ENCODE data around the gene LILRA5.
A peak's percentile ranks its signal among the peaks of the same experiment; 100 is the strongest.
"Not testable (repeated sequence)": the region's sequence is repeated elsewhere in the genome, so short reads cannot be mapped to it uniquely, and the experiment has no call there.

LILRA5 gene

DNA sequence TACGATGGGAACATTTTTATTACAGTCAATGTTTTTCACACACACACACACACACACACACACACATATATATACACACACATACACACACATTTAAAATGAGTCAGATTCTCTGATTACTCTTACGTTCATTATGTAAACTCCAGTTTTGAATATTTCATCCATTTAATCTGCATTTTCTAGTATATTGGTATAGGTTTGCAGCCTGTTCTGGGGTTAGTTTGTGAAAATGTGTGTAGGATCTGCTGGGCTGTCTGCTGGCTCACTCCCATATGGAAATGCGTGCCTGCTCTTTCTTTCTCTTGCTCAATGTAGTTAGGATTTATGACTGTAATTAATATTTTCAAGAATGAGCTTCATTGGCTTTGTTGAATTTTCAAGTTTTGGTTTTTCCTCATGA lies 39.1 kb downstream of the LILRA5 start:
- DNase-seq (ENCODE audit: low spot score): no peak

DNA sequence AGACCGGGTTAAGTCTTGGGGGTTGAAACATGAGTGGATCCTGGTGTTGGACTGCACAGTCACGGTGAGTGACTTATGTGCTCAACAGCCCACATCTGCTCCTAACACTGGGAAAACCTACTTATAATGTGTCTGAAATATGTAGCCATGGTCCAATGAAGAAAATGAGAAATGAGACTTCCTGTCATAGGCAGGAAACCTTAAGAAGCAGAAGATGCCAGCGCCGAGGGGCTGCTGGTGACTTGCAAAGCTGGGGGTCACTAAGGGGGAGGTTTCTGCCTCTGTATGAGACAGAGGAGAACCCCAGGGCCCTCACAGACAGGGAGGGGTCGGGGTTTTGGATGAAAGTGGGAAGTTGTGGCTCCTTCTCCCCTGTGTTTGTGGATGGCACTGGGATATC lies 40.8 kb downstream of the LILRA5 start:
- DNase-seq (ENCODE audit: low spot score): not testable (repeated sequence)

DNA sequence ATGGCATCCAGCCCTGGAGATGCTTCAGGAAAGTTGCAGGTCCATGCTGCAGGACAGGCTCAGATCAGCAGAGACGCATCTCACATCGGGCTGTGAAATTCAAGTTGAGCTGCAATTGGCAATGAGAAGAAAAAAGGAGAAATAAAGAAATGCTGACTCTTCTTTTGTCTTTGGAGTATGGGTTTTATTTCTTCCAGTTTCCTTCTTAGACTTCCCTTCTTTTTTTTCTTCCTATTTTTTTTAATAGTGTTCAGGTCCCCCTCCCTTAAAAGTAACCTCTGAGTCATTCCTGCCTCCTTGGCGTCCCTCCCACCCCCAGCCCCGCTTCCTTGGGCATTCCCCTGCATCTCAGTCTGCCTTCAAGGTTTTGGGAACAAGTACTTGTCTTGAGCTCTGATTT lies 41.4 kb downstream of the LILRA5 start:
- not testable (repeated sequence) for DNase-seq (ENCODE audit: low spot score)

GRCh38 chr19:54271106-54271505 lies 41.9 kb downstream of the LILRA5 start:
- no peak for DNase-seq (ENCODE audit: low spot score)

DNA sequence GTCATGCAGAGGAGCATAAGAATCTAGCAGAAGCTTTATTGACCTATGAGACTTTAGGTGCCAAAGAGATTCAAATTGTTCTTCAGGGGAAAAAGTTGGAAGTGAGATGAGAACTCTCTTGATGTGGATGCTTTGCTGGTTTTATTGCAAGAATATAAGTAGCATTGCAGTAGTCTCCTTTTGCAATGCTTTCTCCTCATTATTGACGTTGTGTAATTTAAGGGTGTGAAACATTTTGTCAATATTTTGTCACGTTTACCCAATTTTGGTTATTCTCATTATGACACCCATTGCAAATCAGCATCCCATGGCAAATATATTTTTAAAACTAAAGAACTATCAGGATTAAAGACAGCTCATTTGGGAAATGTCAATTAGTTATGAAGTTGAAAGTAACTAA lies 44.0 kb downstream of the LILRA5 start:
- DNase-seq (ENCODE audit: low spot score): no peak

DNA sequence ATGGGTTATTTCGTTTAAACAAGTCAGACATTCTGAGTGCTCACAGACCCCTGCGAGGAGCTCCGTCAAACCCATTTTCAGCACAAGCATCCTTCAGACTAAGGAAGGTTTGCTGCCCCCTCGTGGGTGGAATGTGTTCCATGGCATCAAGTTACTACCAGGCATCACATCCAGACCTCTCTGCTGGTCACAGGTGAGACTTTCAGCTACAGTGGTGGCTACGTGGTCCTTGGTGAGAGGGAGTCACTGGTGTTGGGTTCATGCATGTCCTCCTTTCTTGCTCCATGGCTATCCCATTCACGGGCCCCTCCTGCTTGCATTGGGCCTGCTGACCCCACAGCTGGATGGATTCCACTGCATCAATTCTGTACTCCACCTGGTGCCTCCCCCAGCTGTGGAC lies 46.8 kb downstream of the LILRA5 start:
- DNase-seq (ENCODE audit: low spot score): peak; percentile 69

- no peak for DNase-seq (ENCODE audit: low spot score)
These were observed 50.5 kb downstream of the LILRA5 start for GRCh38 chr19:54262470-54262869.

DNA sequence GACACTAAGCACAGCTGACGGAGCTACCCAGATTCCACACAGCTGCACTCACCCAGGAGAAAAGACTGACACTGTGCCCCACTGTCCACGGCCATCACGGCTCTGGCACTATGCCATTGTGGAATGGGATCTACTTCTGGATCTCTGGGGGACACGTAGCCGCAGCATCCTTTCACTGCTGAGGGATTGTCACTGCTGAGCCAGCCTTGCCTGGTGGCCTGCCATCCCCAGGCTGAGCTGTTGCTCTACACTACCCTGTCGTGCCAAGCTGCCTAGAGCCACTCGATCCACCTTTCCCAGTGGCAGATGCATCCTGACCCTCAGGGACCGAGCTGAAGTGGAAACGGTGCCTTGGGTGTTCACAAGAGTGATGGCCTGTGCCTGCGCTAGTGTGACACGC lies 50.9 kb downstream of the LILRA5 start:
- no peak for DNase-seq (ENCODE audit: low spot score)

- DNase-seq (ENCODE audit: low spot score): no peak
These were observed 55.9 kb downstream of the LILRA5 start, which contains the start of gene LILRB5 for GRCh38 chr19:54257116-54257480. Gene LILRB5, minus strand, starts transcription at chr19:54257273. Its CDS starts 80 bp downstream, at chr19:54257193.

All from RKO (cell line).